Loucy (cell line): ENCODE results near the gene ARMC5.

Experiments used
- H2AFZ ChIP-seq: fragments of 200-600 bp; sonication (generic); 2 replicates; pipeline ENCODE4 v1.6.0; 2016; ENCODE audit warnings: antibody characterized with exemption, mild to moderate bottlenecking, low read length, moderate library complexity
- H3F3A ChIP-seq: fragments of 200-600 bp; 2 replicates; pipeline ENCODE4 v1.6.0; 2016; ENCODE audit warnings: antibody characterized with exemption, low read depth, mild to moderate bottlenecking
- H3K27me3 ChIP-seq: fragments of 200-600 bp; sonication (generic); 2 replicates; pipeline ENCODE4 v1.6.1; 2014; ENCODE audit warnings: low read length, mild to moderate bottlenecking; ENCODE audit not compliant: insufficient read depth, poor library complexity, severe bottlenecking
- H3K36me3 ChIP-seq: fragments of 200-600 bp; sonication (generic); 2 replicates; pipeline ENCODE4 v1.6.1; 2016; ENCODE audit warnings: low read length; ENCODE audit not compliant: insufficient read depth
- H3K4me1 ChIP-seq: fragments of 200-600 bp; sonication (generic); 2 replicates; pipeline ENCODE4 v1.5.1; 2014; ENCODE audit warnings: low read length, mild to moderate bottlenecking; ENCODE audit not compliant: insufficient read depth, poor library complexity, severe bottlenecking
- H3K4me2 ChIP-seq: fragments of 200-600 bp; sonication (generic); 2 replicates; pipeline ENCODE4 v1.6.0; 2014; ENCODE audit warnings: antibody characterized with exemption, low read length, low read depth, mild to moderate bottlenecking; ENCODE audit not compliant: poor library complexity, severe bottlenecking
- H3K4me3 ChIP-seq: fragments of 200-600 bp; sonication (generic); 2 replicates; pipeline ENCODE4 v1.5.1; 2014; ENCODE audit warnings: low read length, mild to moderate bottlenecking, mixed read lengths; ENCODE audit not compliant: poor library complexity, severe bottlenecking
- H3K79me2 ChIP-seq: fragments of 200-600 bp; sonication (generic); 2 replicates; pipeline ENCODE4 v1.6.1; 2014; ENCODE audit warnings: low read length; ENCODE audit not compliant: insufficient read depth
- H3K9ac ChIP-seq: fragments of 200-600 bp; sonication (generic); 2 replicates; pipeline ENCODE4 v1.6.0; 2014; ENCODE audit warnings: mild to moderate bottlenecking, low read depth, low read length, moderate library complexity; ENCODE audit not compliant: poor library complexity, severe bottlenecking
- H3K9me2 ChIP-seq: fragments of 200-600 bp; sonication (generic); replicated peaks from 2 replicates; pipeline ENCODE4 v1.6.1; 2016; ENCODE audit warnings: low read depth, low read length, mixed read lengths
- H3K9me3 ChIP-seq: fragments of 200-600 bp; sonication (generic); 2 replicates; pipeline ENCODE4 v1.6.1; 2014; ENCODE audit warnings: mild to moderate bottlenecking, antibody characterized with exemption, low read length, low read depth; ENCODE audit not compliant: insufficient read depth
- H4K20me1 ChIP-seq: fragments of 200-600 bp; sonication (generic); 2 replicates; pipeline ENCODE4 v1.6.0; 2014; ENCODE audit warnings: antibody characterized with exemption, low read length, mild to moderate bottlenecking; ENCODE audit not compliant: insufficient read depth, poor library complexity, severe bottlenecking
- CTCF ChIP-seq: fragments of 200-600 bp; sonication (generic); conservative IDR thresholded peaks from 2 replicates; pipeline ENCODE4 v1.5.1; 2014; ENCODE audit warnings: mild to moderate bottlenecking, antibody characterized with exemption, low read length
- EZH2phosphoT487 ChIP-seq: fragments of 200-600 bp; IDR thresholded peaks from 2 replicates; pipeline ENCODE4 v1.6.1; 2018; ENCODE audit warnings: antibody characterized with exemption, mild to moderate bottlenecking, moderate library complexity, borderline replicate concordance

ARMC5 gene

GRCh38 chr16:31487071-31487719 lies 27.9 kb downstream of the ARMC5 start:
- H3K4me3 ChIP-seq = peak overlapping the region; percentile 35
- no peaks in the 10 kb centered on the region for H3K9me2 ChIP-seq
- no peaks in the 10 kb centered on the region for H3K79me2 ChIP-seq
- no peak overlapping the region for H2AFZ ChIP-seq
- no peaks in the 10 kb centered on the region for H3K4me1 ChIP-seq
- no peak overlapping the region for H3K9ac ChIP-seq
- TF ChIP-seq EZH2phosphoT487 (no peak), CTCF (no peak)
- no peaks in the 10 kb centered on the region for H3K9me3 ChIP-seq
- no peaks in the 10 kb centered on the region for H3F3A ChIP-seq
- peaks cover 9% of the 10 kb centered on the region; the same call in 1 of the 2 replicates for H3K36me3 ChIP-seq
- H3K27me3 ChIP-seq = no peaks in the 10 kb centered on the region
- no peak overlapping the region for H3K4me2 ChIP-seq
- H4K20me1 ChIP-seq = no peaks in the 10 kb centered on the region

GRCh38 chr16:31487720-31488467 lies 28.6 kb downstream of the ARMC5 start:
- TF ChIP-seq CTCF = no peak
- TF ChIP-seq EZH2phosphoT487 = no peak
- Histone ChIP-seq H4K20me1 (no peaks in the 10 kb centered on the region), H3K79me2 (no peaks in the 10 kb centered on the region), H3K9ac (no peak overlapping the region), H3K27me3 (no peaks in the 10 kb centered on the region), H3K9me2 (no peaks in the 10 kb centered on the region), H3K4me2 (no peak overlapping the region), H3K36me3 (peaks cover 14% of the 10 kb centered on the region; the same call in 1 of the 2 replicates), H2AFZ (no peak overlapping the region), H3K4me3 (peak overlapping the region; percentile 35), H3K9me3 (no peaks in the 10 kb centered on the region), H3K4me1 (no peaks in the 10 kb centered on the region), H3F3A (no peaks in the 10 kb centered on the region)

GRCh38 chr16:31488468-31489297 lies 29.4 kb downstream of the ARMC5 start:
- no peaks in the 10 kb centered on the region for H3K9me2 ChIP-seq
- no peak overlapping the region for H2AFZ ChIP-seq
- no peak overlapping the region for H3K4me3 ChIP-seq
- no peaks in the 10 kb centered on the region for H3K27me3 ChIP-seq
- H3K9me3 ChIP-seq = no peaks in the 10 kb centered on the region
- TF ChIP-seq EZH2phosphoT487 (no peak), CTCF (no peak)
- no peak overlapping the region for H3K4me2 ChIP-seq
- H3K36me3 ChIP-seq = peaks cover 22% of the 10 kb centered on the region; the same call in 1 of the 2 replicates
- H4K20me1 ChIP-seq = no peaks in the 10 kb centered on the region
- no peaks in the 10 kb centered on the region for H3K79me2 ChIP-seq
- H3K9ac ChIP-seq = no peak overlapping the region
- H3F3A ChIP-seq = no peaks in the 10 kb centered on the region
- no peaks in the 10 kb centered on the region for H3K4me1 ChIP-seq
